Hypothalamus (tissue), 51 donors: ENCODE measurements around the gene EPM2AIP1.
"Not testable (repeated sequence)": the region's sequence is repeated elsewhere in the genome, so short reads cannot be mapped to it uniquely, and the experiment has no call there.

Experiments used
- DNase-seq, 51 donors: peaks; one replicate each; lab custom pipeline; 2025; lab: John Stamatoyannopoulos, UW

EPM2AIP1 gene

DNA sequence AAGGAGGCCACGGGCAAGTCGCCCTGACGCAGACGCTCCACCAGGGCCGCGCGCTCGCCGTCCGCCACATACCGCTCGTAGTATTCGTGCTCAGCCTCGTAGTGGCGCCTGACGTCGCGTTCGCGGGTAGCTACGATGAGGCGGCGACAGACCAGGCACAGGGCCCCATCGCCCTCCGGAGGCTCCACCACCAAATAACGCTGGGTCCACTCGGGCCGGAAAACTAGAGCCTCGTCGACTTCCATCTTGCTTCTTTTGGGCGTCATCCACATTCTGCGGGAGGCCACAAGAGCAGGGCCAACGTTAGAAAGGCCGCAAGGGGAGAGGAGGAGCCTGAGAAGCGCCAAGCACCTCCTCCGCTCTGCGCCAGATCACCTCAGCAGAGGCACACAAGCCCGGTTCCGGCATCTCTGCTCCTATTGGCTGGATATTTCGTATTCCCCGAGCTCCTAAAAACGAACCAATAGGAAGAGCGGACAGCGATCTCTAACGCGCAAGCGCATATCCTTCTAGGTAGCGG is at the start of gene EPM2AIP1:
EPM2AIP1 (minus strand) TSS at position 326 of the 520 bp plus-strand sequence; CDS start at position 272, 54 bp downstream.
- no peak for DNase-seq

DNA sequence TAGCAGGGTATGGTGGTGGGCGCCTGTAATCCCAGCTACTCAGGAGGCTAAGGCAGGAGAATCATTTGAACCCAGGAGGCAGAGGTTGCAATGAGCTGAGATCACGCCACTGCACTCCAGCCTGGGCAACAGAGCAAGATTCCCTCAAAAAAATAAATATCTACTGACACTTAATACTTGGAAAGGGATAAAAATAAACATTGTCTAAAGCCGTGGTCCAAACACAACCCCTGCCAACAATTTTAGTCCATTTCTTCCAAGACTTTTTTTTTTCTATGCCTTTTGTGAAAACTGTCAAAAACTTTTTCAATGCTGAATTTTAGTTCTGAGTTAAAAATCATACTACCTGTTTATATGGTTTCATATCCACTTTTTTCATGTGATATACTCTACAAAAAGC is 49.8 kb upstream of the EPM2AIP1 start:
- DNase-seq: not testable (repeated sequence)

DNA sequence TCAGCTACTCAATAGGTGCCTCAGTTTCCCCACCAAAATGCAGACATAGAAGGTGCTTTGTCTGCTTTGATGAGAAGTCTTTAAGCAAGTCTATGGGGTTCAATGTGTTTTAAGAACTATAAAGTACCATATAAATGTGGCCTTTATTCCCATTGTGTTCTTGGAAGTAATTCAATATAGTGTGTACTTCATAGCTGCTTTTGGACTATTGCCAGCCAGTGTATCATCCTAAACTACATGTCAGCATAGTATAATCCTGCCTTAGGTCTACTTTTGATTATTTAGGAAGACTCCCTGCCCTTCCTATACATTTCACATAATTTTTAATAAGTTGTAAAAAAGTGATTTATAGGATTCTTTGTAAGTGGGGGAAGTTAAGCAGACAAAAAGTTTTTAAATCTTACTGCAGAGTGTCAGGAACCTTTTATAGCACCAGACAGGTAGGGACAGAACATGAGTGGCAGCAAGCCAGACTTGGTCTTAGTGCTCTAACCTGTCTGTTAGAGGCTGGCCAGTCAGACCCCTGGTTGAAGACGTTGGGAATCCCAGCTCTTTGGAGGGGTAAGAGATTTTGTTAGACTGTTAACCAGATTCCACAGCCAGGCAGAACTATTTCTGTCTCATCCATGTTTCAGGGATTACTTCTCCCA is 48.7 kb upstream of the EPM2AIP1 start:
- DNase-seq: no peak

DNA sequence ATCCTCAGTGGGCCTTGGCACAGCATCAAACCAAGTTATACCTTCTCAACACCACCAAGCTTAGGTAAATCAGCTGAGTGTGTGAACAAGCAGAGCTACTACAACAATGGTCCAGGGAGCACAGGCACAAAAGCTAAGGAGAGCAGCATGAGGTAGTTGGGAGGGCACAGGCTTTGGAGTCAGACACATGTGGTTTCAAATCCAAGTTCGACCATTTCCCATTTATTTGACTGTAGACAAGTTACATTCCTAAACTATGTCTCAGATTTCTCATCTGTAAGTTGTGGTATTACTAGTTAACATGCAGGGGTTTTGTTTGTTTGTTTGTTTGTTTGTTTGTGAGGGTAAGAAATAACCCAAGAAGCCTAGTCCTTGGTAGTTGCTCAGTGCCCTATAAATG is 47.3 kb upstream of the EPM2AIP1 start:
- DNase-seq: no peak

DNA sequence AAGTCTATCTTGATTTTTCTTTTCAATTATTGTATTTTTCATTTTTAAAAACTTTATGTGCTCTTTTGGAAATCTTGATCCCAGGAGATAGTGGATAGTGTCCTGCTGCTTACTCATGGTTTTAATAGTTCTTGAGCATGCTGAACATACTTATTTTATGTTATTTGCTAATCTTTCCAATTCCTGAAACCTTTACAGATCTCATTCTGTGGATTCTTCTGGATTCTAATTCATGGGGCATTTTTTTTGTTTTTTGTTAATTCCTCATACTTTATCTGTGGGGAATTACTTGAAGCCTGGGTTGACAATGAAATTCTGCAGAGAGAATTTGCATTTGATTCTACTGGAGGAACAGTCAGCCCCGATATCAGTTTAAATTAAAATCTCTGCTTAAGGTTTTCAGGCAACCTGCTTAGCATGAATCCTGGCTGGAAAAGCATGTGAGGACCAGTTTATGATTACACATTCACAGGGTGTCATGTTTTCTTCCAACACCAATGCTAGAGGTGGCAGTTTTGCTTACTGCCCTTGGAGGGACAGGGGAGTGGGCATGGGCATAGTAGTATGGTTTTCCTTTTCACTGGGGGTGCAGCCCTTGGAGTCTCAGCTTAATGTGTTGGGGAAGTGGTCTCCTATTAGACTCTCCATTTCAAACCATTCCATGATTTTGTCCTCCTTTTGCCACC is 46.4 kb upstream of the EPM2AIP1 start:
- DNase-seq: no peak

DNA sequence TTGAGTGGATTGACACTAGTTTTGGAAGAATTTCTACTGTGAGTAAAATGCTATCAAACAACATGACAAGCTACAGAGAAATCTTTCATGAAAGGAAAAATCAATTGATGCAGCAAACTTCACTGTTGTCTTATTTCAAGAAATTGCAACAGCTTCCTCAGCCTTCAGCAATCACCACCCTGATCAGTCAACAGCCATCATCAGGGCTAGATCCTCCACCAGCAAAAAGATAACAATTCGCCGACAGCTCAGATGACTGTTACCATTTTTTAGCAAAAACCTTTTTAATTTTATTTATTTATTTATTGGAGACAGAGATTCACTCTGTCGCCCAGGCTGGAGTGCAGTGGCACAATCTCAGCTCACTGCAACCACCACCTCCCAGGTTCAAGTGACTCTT is 44.4 kb upstream of the EPM2AIP1 start:
- no peak for DNase-seq

DNA sequence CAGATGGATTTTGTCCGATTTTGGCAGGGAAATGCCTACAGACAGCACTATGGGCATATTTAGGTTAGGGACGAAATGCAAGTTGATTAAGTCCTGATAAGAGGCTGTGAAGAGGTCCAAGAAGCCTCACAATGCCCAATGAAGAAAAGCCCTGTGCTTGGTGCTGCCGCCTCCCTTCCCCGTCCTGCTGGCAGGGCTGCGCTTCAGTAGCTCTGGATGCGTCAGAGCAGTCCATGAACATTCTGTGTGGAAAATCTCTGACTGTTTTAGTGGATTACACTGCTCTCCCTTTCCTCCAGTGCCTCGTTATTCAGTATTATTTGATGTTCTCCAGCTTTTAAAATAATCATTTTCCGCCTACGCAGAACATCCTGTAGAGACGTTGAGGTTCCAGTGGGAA is 40.0 kb upstream of the EPM2AIP1 start:
- peak in 3 of 51 donors; percentile 4 to 40 (median 29) for DNase-seq

DNA sequence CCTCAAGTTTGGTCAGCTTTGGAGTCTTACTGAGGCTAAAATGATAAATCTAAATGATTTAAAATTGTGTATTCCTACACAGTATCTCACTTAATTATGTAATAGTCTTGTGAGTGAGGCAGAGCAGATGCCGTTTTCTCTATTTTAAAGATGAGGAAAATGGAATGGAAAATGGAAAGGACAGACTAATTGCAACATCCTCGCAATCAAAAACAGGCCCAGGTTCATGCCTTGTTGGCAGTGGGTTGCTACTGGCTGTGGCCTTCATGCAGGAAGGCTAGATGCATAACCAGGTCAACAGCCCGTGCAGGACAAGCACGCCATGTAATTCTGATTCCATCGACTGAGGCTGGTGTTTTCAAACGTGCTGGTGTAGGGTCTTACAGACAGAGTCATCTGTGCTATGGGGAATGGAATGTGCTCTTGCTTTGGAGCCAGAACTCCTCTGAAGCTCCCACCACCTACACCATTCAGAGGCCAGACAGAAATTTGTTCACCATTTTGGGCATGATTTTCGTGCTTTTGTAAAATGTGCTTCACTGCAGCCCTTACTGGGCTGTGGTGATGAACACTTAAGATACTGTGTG is 38.3 kb upstream of the EPM2AIP1 start:
- no peak for DNase-seq

DNA sequence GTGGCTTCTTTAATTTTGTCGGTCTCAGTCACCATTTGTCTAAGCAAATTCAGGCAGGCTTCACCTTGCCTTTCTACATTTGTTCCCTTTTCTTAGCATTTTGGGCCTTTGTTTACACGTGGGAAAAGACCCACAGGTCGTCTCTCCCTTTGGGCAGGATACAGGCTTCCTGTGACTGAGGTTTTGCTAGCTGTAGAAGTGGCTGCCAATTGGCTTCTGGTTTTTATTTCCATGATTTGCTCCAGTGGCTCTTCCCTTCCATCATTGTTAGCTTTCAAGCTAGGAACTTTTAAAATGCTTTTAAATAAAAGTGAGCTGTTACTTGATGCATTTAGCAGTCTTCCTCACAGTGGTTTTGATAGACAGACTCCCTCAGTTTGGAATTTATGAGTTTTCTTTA is 37.7 kb upstream of the EPM2AIP1 start:
- no peak for DNase-seq

DNA sequence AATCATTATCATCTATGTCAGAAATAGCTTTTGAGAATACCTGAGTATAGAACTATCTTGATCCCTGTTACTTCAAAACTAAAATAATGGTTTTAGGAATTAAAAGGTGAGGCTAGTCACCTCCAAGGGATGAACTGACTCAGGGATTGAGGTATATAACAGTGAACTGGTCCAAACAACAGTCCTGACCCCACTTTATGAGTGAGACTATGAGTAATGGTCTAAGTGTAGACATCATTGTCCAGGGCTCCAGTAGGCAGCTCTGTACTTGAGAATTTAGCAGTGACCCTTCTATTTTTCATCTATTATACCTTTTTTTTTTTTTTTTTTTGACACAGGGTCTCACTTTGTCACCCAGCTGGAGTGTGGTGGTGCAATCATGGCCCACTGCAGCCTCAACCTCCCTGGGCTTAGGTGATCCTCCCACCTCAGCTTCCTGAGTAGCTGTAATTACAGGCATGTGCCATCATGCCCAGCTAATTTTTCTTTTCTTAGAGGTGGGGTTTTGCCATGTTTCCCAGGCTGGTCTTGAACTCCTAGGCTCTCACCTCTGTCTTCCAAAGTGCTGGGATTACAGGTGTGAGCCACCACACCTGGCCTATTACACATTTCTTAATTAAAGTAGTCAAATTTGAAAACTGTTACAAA is 36.7 kb upstream of the EPM2AIP1 start:
- no peak for DNase-seq

DNA sequence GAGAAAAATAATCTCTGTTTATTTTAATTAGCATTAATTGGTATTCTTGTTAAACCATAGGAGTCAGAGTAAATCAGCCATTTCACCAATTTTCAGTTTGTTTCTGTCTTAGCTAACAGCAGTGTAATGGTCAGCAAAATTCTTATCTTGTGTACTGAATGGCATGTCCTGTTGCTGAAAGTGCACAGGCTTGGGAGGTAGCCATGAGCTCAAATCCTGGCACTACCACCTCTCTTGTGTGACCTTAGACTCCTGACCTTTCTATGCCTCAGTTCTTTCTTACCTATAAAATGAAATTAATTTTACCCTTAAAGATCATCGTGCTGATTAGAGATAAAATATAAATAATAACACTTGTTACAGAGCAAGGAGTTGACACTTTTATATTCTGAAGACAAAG is 36.2 kb upstream of the EPM2AIP1 start:
- no peak for DNase-seq

DNA sequence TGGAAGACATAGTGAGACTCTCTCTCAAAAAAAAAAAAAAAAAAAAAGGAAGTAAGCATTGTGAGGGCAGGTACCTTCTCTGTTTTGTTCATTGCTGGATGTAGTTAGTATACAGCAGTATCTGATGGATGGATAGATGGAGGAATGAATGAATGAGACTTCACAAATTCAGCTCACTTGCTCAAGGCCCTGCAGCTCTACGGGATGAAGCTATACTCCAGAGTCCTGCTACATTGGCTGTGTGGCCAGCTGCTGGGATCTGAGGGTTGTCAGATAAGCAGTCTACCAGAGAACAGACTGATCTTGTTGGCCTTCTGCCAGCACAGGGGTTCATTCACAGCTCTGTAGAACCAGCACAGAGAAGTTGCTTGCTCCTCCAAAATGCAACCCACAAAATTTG is 35.4 kb upstream of the EPM2AIP1 start:
- DNase-seq: no peak

DNA sequence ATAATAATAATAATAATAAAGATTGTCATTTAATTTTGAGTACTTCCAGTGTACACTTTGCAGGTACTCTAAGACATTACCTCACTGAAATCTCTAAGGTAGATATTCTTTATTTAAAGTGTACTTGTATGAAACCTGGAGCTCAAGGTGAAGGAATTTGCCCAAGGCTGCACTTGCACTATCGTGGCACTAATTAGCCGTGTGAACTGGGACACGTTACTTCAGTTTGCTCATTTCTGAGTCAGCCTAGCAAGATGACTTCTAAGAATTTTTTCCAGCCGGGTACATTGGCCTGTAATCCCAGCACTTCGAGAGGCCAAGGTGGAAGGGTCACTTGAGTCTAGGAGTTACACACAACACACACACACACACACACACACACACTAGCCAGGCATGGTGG is 33.9 kb upstream of the EPM2AIP1 start:
- DNase-seq: no peak

DNA sequence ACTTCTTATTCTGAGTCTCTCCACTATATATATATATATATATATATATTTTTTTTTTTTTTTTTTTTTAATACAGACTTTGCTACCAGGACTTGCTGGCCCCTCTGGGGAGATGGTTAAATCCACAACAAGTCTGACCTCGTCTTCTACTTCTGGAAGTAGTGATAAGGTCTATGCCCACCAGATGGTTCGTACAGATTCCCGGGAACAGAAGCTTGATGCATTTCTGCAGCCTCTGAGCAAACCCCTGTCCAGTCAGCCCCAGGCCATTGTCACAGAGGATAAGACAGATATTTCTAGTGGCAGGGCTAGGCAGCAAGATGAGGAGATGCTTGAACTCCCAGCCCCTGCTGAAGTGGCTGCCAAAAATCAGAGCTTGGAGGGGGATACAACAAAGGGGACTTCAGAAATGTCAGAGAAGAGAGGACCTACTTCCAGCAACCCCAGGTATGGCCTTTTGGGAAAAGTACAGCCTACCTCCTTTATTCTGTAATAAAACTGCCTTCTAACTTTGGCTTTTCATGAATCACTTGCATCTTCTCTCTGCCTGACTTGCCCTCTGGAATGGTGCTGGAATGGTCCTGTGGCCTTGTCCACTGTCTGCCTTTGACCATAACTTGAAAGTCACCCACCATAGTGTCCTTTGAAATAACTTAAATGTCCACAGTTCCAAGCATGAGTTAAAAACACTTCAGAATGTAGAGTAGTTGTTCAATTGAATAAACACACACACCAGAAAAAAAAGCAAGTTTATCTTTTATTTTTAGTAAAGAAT is 32.8 kb upstream of the EPM2AIP1 start:
- no peak for DNase-seq

DNA sequence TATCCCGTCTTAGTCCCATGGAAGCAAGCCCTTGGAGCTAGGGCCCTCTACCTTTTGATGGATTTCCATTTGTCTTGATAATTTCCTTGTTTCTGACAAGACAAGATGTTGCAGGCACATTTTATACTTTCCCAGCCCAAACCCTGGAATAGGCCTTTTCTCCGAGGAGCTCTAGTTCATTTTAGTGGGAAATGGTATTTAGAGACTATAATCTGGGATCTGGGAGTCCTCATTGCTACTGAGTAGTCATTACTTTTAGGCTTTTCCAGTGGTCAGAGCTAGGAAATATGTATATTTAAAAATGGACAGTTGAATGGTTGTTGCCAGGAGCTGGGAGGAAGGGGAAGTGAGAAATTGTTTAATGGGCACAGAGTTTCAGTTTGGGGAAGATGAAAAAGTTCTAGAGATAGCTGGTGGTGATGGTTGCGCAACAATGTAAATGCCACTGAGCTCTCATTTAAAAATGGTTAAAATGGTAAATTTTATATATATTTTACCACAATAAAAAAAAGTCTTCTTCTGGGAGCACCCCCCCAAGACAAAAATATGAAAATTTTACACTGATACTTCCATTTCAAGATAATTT is 32.0 kb upstream of the EPM2AIP1 start:
- no peak for DNase-seq

DNA sequence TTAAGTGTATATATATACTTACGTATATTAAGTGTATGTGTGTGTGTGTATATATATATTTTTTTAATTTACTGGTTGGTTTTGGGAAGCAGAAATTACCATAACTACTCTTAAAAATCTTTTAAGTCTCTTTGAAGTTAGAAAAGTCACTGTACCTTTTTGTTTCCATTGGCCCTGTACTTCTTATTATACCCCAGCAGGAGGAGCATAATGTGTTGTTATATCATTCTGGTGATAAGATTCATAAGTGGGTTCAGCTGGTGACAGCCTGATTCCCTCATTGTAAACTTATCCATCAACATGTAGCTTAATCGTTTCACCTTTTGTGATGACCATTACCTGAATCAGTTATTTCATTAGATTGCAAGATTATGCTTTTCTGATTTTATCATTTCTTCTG is 31.2 kb upstream of the EPM2AIP1 start:
- no peak for DNase-seq

DNA sequence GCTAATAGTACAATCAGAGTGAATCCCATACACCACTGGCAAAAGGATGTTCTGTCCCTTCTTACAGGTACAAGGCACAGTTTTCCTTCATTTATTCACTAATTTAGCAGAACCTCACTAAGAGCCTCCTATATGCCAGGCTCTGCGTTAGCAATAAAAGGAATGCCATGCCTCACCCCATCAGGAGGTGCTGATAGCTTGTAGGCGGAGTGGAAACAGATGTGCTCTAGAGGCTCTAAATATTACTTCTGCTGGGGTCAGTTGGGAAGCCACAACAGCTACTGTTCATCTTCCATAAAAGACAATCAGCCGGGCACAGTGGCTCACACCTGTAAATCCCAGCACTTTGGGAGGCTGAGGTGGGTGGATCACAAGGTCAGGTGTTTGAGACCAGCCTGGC is 24.8 kb upstream of the EPM2AIP1 start:
- no peak for DNase-seq

DNA sequence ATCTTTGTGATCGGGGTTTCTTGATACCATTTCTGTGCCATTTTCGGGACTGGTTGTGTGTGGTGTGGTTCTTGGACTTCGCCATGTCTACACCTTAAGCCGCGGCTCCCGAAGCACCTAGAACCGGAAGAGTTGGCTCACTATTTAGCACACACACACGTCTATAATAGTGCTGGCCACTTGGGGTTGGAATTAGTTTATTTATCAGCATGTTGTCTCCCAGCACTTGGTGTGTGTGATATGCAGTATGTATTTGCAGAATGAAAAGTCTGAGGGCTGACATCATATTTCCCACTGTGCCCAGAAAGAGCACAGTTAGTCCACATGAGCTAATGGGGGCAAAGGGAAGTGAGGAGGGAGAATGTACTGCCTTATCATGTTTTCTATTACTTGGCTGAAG is 24.0 kb upstream of the EPM2AIP1 start:
- DNase-seq: no peak

DNA sequence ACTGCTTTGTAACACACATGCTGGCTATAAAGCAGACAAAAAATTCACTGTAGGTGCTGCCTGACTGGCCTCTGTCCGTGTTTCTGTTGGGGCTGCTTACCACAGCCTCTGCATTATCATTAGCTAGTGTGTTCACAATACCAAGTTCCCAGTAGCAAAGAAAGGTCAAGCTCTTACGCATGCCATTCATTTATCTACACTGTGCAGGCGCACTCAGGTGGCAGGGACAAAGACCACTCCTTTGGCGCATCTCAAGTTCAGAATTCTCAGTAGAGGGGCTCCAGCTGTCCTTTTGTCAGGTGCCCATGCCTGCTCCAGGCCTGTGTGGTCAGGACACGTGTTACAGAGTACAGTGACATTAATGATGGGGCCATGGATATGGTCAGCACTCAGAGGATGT is 22.7 kb upstream of the EPM2AIP1 start:
- no peak for DNase-seq

DNA sequence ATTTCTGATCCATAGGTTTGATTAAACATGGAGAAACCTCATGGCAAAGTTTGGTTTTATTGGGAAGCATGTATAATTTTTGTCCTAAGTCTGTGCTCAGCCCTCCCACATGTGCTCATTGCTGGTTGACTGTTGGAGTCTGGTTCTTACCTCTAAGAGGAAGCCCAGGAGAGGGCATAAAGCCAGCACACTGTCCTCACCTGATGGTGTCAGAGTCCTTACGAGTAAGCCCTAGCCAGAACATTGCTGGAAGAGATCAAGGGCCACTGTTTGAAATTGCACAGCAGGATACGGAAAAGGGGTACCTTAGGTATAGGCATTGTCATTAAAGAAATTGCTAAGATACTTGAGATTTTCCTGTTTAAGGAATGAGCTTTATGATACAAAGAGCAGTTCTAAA is 21.7 kb upstream of the EPM2AIP1 start:
- DNase-seq: no peak
